ENCODE measurements around the gene MPO. TPM values are rescaled to one million over a fixed set of nuclear protein-coding genes. Genes with fewer than 3 reads are reported as not detected.

Gene MPO
- total RNA-seq, 1 experiment from 2014 or later = not detected

GRCh38 chr17:58302171-58302918 is 21.6 kb upstream of the MPO start:
- no peak for ATAC-seq

More at GRCh38 chr17:58302171-58302918, 21.6 kb upstream of the MPO start:
- ChIA-PET RAD21 (ENCODE audit: low non-redundant PET in 1 of 2, low total read pairs in 2 of 2, uncharacterized antibody in 2 of 2, unreplicated experiment in 2 of 2) (no interaction called here), POLR2A (no interaction called here), CTCF (interaction anchor here (4.8 kb wide), 1 partner anchor 15 kb away, joined by 27 read pairs; no protein-coding TSS in a partner anchor)
- Histone ChIP-seq H3K4me1 (ENCODE audit: control insufficient read depth in 1 of 2, insufficient read depth in 2 of 2, low read length in 2 of 2) (peaks cover 0 to 9% of the 10 kb centered on the region in 2 experiments; a peak in 2 of 4 replicates), H2AFZ (ENCODE audit: low read depth, low read length, poor library complexity, severe bottlenecking) (no peak overlapping the region), H3K4me3 (replicated peaks in 1 of 2; ENCODE audit: low read depth in 1 of 2, low read length in 2 of 2) (no peak overlapping the region), H3K27ac (ENCODE audit: low read depth, low read length) (no peak overlapping the region), H3K9me3 (ENCODE audit: control insufficient read depth in 1 of 2, insufficient read depth in 1 of 2, low read depth in 1 of 2, low read length in 2 of 2) (no peaks in the 10 kb centered on the region), H3K27me3 (ENCODE audit: insufficient read depth, low read length) (no peaks in the 10 kb centered on the region), H3K36me3 (ENCODE audit: control insufficient read depth in 1 of 2, insufficient read depth in 2 of 2, low read length in 2 of 2) (no peaks in the 10 kb centered on the region), H3K9me2 (ENCODE audit: insufficient read depth) (no peaks in the 10 kb centered on the region), H3K79me2 (ENCODE audit: insufficient read depth, low read length) (no peaks in the 10 kb centered on the region), H3K4me2 (ENCODE audit: low read length) (no peak overlapping the region), H4K20me1 (ENCODE audit: insufficient read depth) (no peaks in the 10 kb centered on the region), H3K9ac (ENCODE audit: low read length) (no peak overlapping the region)
- no TSS peak for BruUV-seq (replicated peaks)
- intact Hi-C loops (cut with micrococcal nuclease) = no loop called here
- DNase-seq (ENCODE audit: low read depth, low spot score) = no peak
- TF ChIP-seq POLR2A (IDR thresholded peaks at IDR 0.05; ENCODE audit: borderline replicate concordance, extremely low read depth, insufficient read depth, insufficient read length) (no peak), YY1 (IDR thresholded peaks at IDR 0.05; ENCODE audit: extremely low read depth, insufficient replicate concordance, low read depth, low read length) (no peak), ZFX (IDR thresholded peaks at IDR 0.05) (no peak), SP1 (IDR thresholded peaks at IDR 0.05; ENCODE audit: low read depth) (no peak), FOSL1 (IDR thresholded peaks at IDR 0.05; ENCODE audit: low read depth) (no peak), ZBTB33 (IDR thresholded peaks at IDR 0.05; ENCODE audit: extremely low read depth, insufficient replicate concordance, low read length) (no peak), SIN3A (IDR thresholded peaks at IDR 0.05; ENCODE audit: low read depth) (no peak), SRF (IDR thresholded peaks at IDR 0.05; ENCODE audit: low read depth) (no peak), EZH2phosphoT487 (IDR thresholded peaks at IDR 0.05; ENCODE audit: borderline replicate concordance) (no peak), CBX3 (IDR thresholded peaks at IDR 0.05; ENCODE audit: low read depth) (no peak), TCF7L2 (IDR thresholded peaks at IDR 0.05; ENCODE audit: borderline replicate concordance, extremely low read depth, insufficient read depth, insufficient read length) (no peak)
